Neural cell (in vitro differentiated cells): ENCODE data around the gene INTS6. TPM values are rescaled to one million over a fixed set of nuclear protein-coding genes. Genes with fewer than 3 reads are reported as not detected.
"Not testable (repeated sequence)": the region's sequence is repeated elsewhere in the genome, so short reads cannot be mapped to it uniquely, and the experiment has no call there.

ENCODE experiments used
- H2AFZ ChIP-seq: fragments of 200-600, 300-800 bp; sonication (generic), shearing (Covaris generic); 2 replicates; pipeline ENCODE4 v1.6.0; 2014; ENCODE audit warnings: low read depth, mild to moderate bottlenecking, antibody characterized with exemption, low read length, moderate library complexity
- H3F3A ChIP-seq: fragments of 200-600 bp; shearing (Covaris generic); 2 replicates; pipeline ENCODE4 v1.6.1; 2016; ENCODE audit warnings: mild to moderate bottlenecking, moderate library complexity, mixed read lengths, antibody characterized with exemption, low read length; ENCODE audit not compliant: insufficient read depth, poor library complexity, severe bottlenecking
- H3K27ac ChIP-seq: fragments of 200-600, 300-800 bp; sonication (generic), shearing (Covaris generic); 2 replicates; pipeline ENCODE4 v1.5.1; 2014; ENCODE audit warnings: mild to moderate bottlenecking, low read length, moderate library complexity
- H3K27me3 ChIP-seq: fragments of 300-800, 200-600 bp; sonication (generic), shearing (Covaris generic); 2 replicates; pipeline ENCODE4 v1.6.0; 2014; ENCODE audit warnings: mild to moderate bottlenecking, low read depth, low read length, moderate library complexity; ENCODE audit not compliant: insufficient read depth
- H3K36me3 ChIP-seq: fragments of 300-800, 200-600 bp; sonication (generic), shearing (Covaris generic); 2 replicates; pipeline ENCODE4 v1.5.1; 2014; ENCODE audit warnings: mild to moderate bottlenecking, antibody characterized with exemption, low read length, moderate library complexity; ENCODE audit not compliant: insufficient read depth
- H3K4me2 ChIP-seq: fragments of 300-800, 200-600 bp; sonication (generic), shearing (Covaris generic); 2 replicates; pipeline ENCODE4 v1.6.0; 2014; ENCODE audit warnings: mild to moderate bottlenecking, low read length
- H3K4me3 ChIP-seq: fragments of 300-800, 200-600 bp; sonication (generic), shearing (Covaris generic); 2 replicates; pipeline ENCODE4 v1.5.1; 2014; ENCODE audit warnings: mild to moderate bottlenecking, low read length, moderate library complexity
- H3K79me2 ChIP-seq: fragments of 200-600 bp; shearing (Covaris generic); replicated peaks from 2 replicates; pipeline ENCODE4 v1.6.0; 2014; ENCODE audit warnings: mild to moderate bottlenecking, low read length, moderate library complexity; ENCODE audit not compliant: insufficient read depth
- H3K9ac ChIP-seq: fragments of 300-800, 200-600 bp; sonication (generic), shearing (Covaris generic); 2 replicates; pipeline ENCODE4 v1.6.1; 2016; ENCODE audit warnings: mild to moderate bottlenecking, low read length, mixed read lengths
- H3K9me2 ChIP-seq: fragments of 200-600 bp; shearing (Covaris generic); 2 replicates; pipeline ENCODE4 v1.6.1; 2016; ENCODE audit warnings: mild to moderate bottlenecking, low read length, mixed read lengths; ENCODE audit not compliant: insufficient read depth
- H3K9me3 ChIP-seq: fragments of 200-600, 300-800 bp; sonication (generic), shearing (Covaris generic); 2 replicates; pipeline ENCODE4 v1.6.1; 2016; ENCODE audit warnings: mild to moderate bottlenecking, mixed run types, low read length, moderate library complexity, mixed read lengths
- H4K20me1 ChIP-seq: fragments of 200-600 bp; shearing (Covaris generic); 2 replicates; pipeline ENCODE4 v1.6.1; 2016; ENCODE audit warnings: mild to moderate bottlenecking, mixed run types; ENCODE audit not compliant: insufficient read depth
- EP300 ChIP-seq: fragments of 450-650 bp; conservative IDR thresholded peaks from 2 replicates; pipeline ENCODE4 v1.6.1; 2014; ENCODE audit warnings: antibody characterized with exemption, mild to moderate bottlenecking, moderate library complexity; ENCODE audit not compliant: poor library complexity, severe bottlenecking
- EZH2 ChIP-seq: fragments of 200-600, 300-800 bp; shearing (Covaris generic), sonication (generic); IDR thresholded peaks from 2 replicates; pipeline ENCODE4 v1.6.1; 2014; ENCODE audit warnings: antibody characterized with exemption, low read length, borderline replicate concordance, mild to moderate bottlenecking; ENCODE audit not compliant: insufficient read depth, poor library complexity, severe bottlenecking
- MXI1 ChIP-seq: fragments of 450-650 bp; conservative IDR thresholded peaks from 2 replicates; pipeline ENCODE4 v1.6.1; 2014; ENCODE audit warnings: antibody characterized with exemption, mild to moderate bottlenecking; ENCODE audit not compliant: poor library complexity, severe bottlenecking
- POLR2AphosphoS5 ChIP-seq: IDR thresholded peaks from 2 replicates; pipeline ENCODE4 v1.6.1; 2012
- RAD21 ChIP-seq: fragments of 450-650 bp; conservative IDR thresholded peaks from 2 replicates; pipeline ENCODE4 v1.6.1; 2014; ENCODE audit warnings: antibody characterized with exemption, mild to moderate bottlenecking, moderate library complexity
- SMC3 ChIP-seq: fragments of 450-650 bp; conservative IDR thresholded peaks from 2 replicates; pipeline ENCODE4 v1.6.1; 2014; ENCODE audit warnings: antibody characterized with exemption, mild to moderate bottlenecking, moderate library complexity; ENCODE audit not compliant: poor library complexity
- TAF1 ChIP-seq: IDR thresholded peaks from 2 replicates; pipeline ENCODE4 v1.6.1; 2012; ENCODE audit warnings: low read depth
- polyA plus RNA-seq: library from polyadenylated mRNA; depleted of rRNA; stranded (reverse); fragments of >200 nt; gene quantifications from 2 replicates; pipeline ENCODE4 v1.2.3, GENCODE V29; 2014
- TF ChIP-seq, protein P1 (sequence below): fragments of 450-650 bp; IDR thresholded peaks from 2 replicates; pipeline ENCODE4 v1.5.1; 2014; ENCODE audit warnings: antibody characterized with exemption, mild to moderate bottlenecking, moderate library complexity; ENCODE audit not compliant: poor library complexity, severe bottlenecking
- TF ChIP-seq, protein P2 (sequence below): IDR thresholded peaks from 2 replicates; pipeline ENCODE4 v1.6.1; 2012; ENCODE audit warnings: borderline replicate concordance

The INTS6 gene
- polyA plus RNA-seq, 1 donor from 2014 or later = 22.6 TPM

- Histone ChIP-seq H3K36me3 (peaks cover 6% of the 10 kb centered on the region), H4K20me1 (no peaks in the 10 kb centered on the region), H3K79me2 (peaks cover 5% of the 10 kb centered on the region), H3K4me3 (no peak overlapping the region), H3K9me3 (no peaks in the 10 kb centered on the region), H3K27ac (no peak overlapping the region), H2AFZ (no peak overlapping the region), H3K4me2 (no peak overlapping the region), H3K27me3 (no peaks in the 10 kb centered on the region), H3K9me2 (no peaks in the 10 kb centered on the region), H3F3A (no peaks in the 10 kb centered on the region), H3K9ac (no peak overlapping the region)
- no peak for TF ChIP-seq RAD21
- TF ChIP-seq POLR2AphosphoS5 = no peak
- TF ChIP-seq, protein P1, sequence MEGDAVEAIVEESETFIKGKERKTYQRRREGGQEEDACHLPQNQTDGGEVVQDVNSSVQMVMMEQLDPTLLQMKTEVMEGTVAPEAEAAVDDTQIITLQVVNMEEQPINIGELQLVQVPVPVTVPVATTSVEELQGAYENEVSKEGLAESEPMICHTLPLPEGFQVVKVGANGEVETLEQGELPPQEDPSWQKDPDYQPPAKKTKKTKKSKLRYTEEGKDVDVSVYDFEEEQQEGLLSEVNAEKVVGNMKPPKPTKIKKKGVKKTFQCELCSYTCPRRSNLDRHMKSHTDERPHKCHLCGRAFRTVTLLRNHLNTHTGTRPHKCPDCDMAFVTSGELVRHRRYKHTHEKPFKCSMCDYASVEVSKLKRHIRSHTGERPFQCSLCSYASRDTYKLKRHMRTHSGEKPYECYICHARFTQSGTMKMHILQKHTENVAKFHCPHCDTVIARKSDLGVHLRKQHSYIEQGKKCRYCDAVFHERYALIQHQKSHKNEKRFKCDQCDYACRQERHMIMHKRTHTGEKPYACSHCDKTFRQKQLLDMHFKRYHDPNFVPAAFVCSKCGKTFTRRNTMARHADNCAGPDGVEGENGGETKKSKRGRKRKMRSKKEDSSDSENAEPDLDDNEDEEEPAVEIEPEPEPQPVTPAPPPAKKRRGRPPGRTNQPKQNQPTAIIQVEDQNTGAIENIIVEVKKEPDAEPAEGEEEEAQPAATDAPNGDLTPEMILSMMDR = no peak
- no peak for TF ChIP-seq EP300
- TF ChIP-seq EZH2 = no peak
- TF ChIP-seq MXI1 = no peak
- TF ChIP-seq TAF1 = no peak
- TF ChIP-seq, protein P2, sequence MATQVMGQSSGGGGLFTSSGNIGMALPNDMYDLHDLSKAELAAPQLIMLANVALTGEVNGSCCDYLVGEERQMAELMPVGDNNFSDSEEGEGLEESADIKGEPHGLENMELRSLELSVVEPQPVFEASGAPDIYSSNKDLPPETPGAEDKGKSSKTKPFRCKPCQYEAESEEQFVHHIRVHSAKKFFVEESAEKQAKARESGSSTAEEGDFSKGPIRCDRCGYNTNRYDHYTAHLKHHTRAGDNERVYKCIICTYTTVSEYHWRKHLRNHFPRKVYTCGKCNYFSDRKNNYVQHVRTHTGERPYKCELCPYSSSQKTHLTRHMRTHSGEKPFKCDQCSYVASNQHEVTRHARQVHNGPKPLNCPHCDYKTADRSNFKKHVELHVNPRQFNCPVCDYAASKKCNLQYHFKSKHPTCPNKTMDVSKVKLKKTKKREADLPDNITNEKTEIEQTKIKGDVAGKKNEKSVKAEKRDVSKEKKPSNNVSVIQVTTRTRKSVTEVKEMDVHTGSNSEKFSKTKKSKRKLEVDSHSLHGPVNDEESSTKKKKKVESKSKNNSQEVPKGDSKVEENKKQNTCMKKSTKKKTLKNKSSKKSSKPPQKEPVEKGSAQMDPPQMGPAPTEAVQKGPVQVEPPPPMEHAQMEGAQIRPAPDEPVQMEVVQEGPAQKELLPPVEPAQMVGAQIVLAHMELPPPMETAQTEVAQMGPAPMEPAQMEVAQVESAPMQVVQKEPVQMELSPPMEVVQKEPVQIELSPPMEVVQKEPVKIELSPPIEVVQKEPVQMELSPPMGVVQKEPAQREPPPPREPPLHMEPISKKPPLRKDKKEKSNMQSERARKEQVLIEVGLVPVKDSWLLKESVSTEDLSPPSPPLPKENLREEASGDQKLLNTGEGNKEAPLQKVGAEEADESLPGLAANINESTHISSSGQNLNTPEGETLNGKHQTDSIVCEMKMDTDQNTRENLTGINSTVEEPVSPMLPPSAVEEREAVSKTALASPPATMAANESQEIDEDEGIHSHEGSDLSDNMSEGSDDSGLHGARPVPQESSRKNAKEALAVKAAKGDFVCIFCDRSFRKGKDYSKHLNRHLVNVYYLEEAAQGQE = no peak
- TF ChIP-seq SMC3 = no peak
Measured at GRCh38 chr13:51417716-51418115, 35.1 kb downstream of the INTS6 start.

DNA sequence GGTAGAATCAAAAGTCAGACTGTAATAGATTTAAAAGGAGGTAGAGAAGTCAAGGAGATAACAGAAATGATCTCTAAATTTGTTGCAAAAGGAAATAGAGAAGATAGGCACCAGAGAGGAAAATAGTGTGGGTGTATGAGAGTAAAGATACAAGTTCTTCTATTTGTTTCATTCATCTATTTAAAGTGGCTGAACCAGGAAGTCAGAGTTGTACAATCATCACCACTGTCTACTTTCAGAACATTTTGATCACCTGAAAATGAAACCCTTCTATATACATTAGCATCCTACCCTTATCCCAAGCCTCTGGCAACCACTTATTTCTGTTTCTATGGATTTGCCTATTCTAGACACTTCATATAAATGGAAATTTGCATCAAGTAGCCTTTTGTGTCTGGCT lies 36.7 kb downstream of the INTS6 start:
- H4K20me1 ChIP-seq = no peaks in the 10 kb centered on the region
- H3F3A ChIP-seq = no peaks in the 10 kb centered on the region
- no peaks in the 10 kb centered on the region for H3K9me3 ChIP-seq
- no peaks in the 10 kb centered on the region for H3K9me2 ChIP-seq
- no peaks in the 10 kb centered on the region for H3K27me3 ChIP-seq
- TF ChIP-seq SMC3 = no peak
- no peak overlapping the region for H3K27ac ChIP-seq
- no peak overlapping the region for H3K4me2 ChIP-seq
- H3K36me3 ChIP-seq = peaks cover 6% of the 10 kb centered on the region
- no peak overlapping the region for H3K4me3 ChIP-seq
- no peak overlapping the region for H2AFZ ChIP-seq
- H3K79me2 ChIP-seq = peaks cover 3% of the 10 kb centered on the region
- no peak overlapping the region for H3K9ac ChIP-seq

DNA sequence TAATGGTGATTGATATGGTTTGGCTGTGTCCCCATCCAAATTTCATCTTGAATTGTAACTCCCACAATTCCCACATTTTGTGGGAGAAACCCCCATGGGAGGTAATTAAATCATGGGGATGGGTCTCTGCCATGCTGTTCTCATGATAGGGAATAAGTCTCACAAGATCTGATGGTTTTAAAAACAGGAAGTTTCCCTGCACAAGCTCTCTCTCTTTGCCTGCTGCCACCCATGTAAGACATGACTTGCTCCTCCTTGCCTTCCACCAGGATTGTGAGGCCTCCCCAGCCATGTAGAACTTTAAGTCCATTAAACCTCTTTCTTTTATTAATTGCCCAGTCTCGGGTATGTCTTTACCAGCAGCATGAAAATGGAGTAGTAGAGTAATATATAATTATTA lies 37.5 kb downstream of the INTS6 start:
- not testable (repeated sequence) for H3K9me2 ChIP-seq, H3K9me3 ChIP-seq, H3K9ac ChIP-seq, H3K79me2 ChIP-seq, H3K4me2 ChIP-seq, H2AFZ ChIP-seq, H3K27ac ChIP-seq, H3K4me3 ChIP-seq, H4K20me1 ChIP-seq, H3K36me3 ChIP-seq, H3F3A ChIP-seq, H3K27me3 ChIP-seq
